Gastrocnemius medialis (tissue), 4 donors: Measurements from ENCODE around the gene FASN. TPM values are rescaled to one million over a fixed set of nuclear protein-coding genes. Genes with fewer than 3 reads are reported as not detected.

Experiments used
- ATAC-seq, 2 donors: fragments of 150-250 bp; one replicate each; pipeline ENCODE4 v1.9.1; 2016
- DNase-seq, 2 donors: peaks; one replicate each; pipeline ENCODE4 v3.0.0-alpha.2; 2019
- H3K27ac ChIP-seq, 4 donors: fragments of 200-600 bp; sonication (generic); 1 replicate in 1 of 4; 2 replicates in 3 of 4; pipeline ENCODE4 v1.5.1; 2016 to 2018; ENCODE audit warnings: mild to moderate bottlenecking in 2 of 4, moderate library complexity in 1 of 4
- H3K27me3 ChIP-seq, 3 donors: fragments of 200-600 bp; sonication (generic) in 2 of 3; 1 replicate in 1 of 3; 2 replicates in 2 of 3; pipeline versions ENCODE4 v1.5.1 to v1.6.0; 2016 to 2019; ENCODE audit warnings: mild to moderate bottlenecking in 1 of 3, moderate library complexity in 1 of 3
- H3K36me3 ChIP-seq, 2 donors: fragments of 200-600 bp; sonication (generic) in 1 of 2; one replicate each; pipeline ENCODE4 v1.5.1; 2017 to 2018
- H3K4me1 ChIP-seq, 2 donors: fragments of 200-600 bp; sonication (generic) in 1 of 2; one replicate each; pipeline ENCODE4 v1.5.1; 2016 to 2017; ENCODE audit warnings: mild to moderate bottlenecking in 2 of 2
- H3K4me3 ChIP-seq, 4 donors: fragments of 200-600 bp; sonication (generic) in 3 of 4; 1 replicate in 1 of 4; 2 replicates in 3 of 4; pipeline ENCODE4 v1.5.1; 2016 to 2019; ENCODE audit warnings: mild to moderate bottlenecking in 2 of 4
- H3K9me3 ChIP-seq, 3 donors: fragments of 200-600 bp; sonication (generic) in 2 of 3; 1 replicate in 1 of 3; 2 replicates in 2 of 3; pipeline ENCODE4 v1.5.1; 2016 to 2019
- CTCF ChIP-seq, 5 experiments: fragments of 450-650 bp in 3 of 5; fragments of 200-600 bp in 2 of 5; sonication (generic) in 2 of 5; IDR thresholded peaks in 4 of 5; conservative IDR thresholded peaks in 1 of 5; 1 replicate in 4 of 5; 2 replicates in 1 of 5; pipeline ENCODE4 v1.5.1; 2016 to 2019; ENCODE audit warnings: antibody characterized with exemption in 5 of 5, mild to moderate bottlenecking in 3 of 5, moderate library complexity in 3 of 5
- POLR2A ChIP-seq, 2 donors: fragments of 450-650 bp; IDR thresholded peaks; one replicate each; pipeline ENCODE4 v1.6.1; 2017; ENCODE audit warnings: antibody characterized with exemption in 2 of 2, mild to moderate bottlenecking in 2 of 2, moderate library complexity in 2 of 2
- in situ Hi-C, 4 donors: fragments of 200-750 bp; cut with MboI; loops; one replicate each; pipeline versions ENCODE4 v1.15.0 to v1.8.0; 2017; ENCODE audit warnings: low sequenced_read_pairs in 4 of 4
- intact Hi-C: fragments of 100-400 bp; cut with DNase I; formaldehyde crosslinking; loops from one replicate; pipeline ENCODE4 v1.15.1; 2023; ENCODE audit warnings: low total_unique reads
- total RNA-seq, 4 donors: library from RNA; depleted of rRNA; stranded (reverse); fragments of >200 nt; gene quantifications; one replicate each; pipeline versions ENCODE4 v1.1.0 to v1.2.3, GENCODE V29; 2016

The FASN gene
- total RNA-seq, 4 donors from 2014 or later: 16.3 to 34.5 (median 26.3) TPM

DNA sequence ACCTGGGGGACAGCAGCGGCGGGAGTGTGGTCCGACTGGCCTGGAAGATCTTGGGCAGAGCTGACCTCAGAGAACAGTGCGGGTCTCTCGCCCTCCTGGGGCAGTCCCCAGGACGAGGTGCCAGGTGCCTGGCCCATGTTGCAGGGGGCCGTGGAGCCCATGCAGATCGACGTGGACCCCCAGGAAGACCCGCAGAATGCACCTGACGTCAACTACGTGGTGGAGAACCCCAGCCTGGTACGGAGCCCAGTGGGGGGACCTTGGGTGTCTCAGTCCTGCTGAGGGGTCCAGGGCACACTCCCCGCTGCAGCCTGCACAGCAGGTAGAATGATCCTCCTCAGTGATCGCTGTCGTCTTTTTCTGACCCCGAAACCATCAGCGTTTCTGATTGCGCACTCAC lies 44.9 kb downstream of the FASN start:
- in situ Hi-C loops: no loop called here
- no peak overlapping the region for H3K27ac ChIP-seq
- ATAC-seq (no peak), DNase-seq (no peak)
- peaks cover 22 to 29% of the 10 kb centered on the region in 2 donors for H3K4me1 ChIP-seq
- H3K4me3 ChIP-seq: peak overlapping the region; percentile 64 to 74 (median 70)
- H3K27me3 ChIP-seq: no peaks in the 10 kb centered on the region
- no peak for TF ChIP-seq CTCF (IDR thresholded peaks at IDR 0.05 in 4 of 5, conservative IDR thresholded peaks at IDR 0.05 in 1 of 5)
- TF ChIP-seq POLR2A (IDR thresholded peaks at IDR 0.05): no peak
- intact Hi-C loops: loop anchor here (5.0 kb wide), 1 partner anchor 44 kb away; the partner anchor contains the start of gene FASN
- peaks cover 0 to 67% of the 10 kb centered on the region in 2 donors for H3K36me3 ChIP-seq
- no peaks in the 10 kb centered on the region for H3K9me3 ChIP-seq

DNA sequence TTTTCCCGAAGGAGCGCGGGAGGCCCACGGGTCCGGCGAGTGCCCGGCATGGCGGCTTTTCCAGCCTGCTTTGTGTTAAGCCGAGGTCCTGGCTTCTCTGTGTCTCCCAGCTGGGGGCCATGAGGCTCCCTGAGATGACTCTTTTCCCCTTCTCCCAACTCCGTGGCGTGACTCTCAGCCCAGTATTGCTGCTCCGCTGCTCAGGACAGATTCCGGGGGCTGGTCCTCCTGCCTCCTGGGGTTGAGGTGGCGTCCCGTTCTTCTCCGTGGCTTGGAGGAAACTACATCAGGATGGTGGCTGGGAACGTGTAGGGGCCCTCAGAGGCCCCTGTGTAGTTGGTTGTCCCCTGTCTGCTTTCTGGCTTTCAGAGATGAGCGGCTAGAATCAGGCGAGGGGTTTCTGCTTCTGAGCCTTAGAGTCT lies 45.4 kb downstream of the FASN start:
- ATAC-seq (no peak), DNase-seq (no peak)
- intact Hi-C loops (loop anchor here (5.0 kb wide), 1 partner anchor 45 kb away; the partner anchor contains the start of gene FASN), in situ Hi-C loops (no loop called here)
- peak overlapping the region; percentile 64 to 74 (median 70) for H3K4me3 ChIP-seq
- peaks cover 22 to 29% of the 10 kb centered on the region in 2 donors for H3K4me1 ChIP-seq
- TF ChIP-seq CTCF (IDR thresholded peaks at IDR 0.05 in 4 of 5, conservative IDR thresholded peaks at IDR 0.05 in 1 of 5): no peak
- TF ChIP-seq POLR2A (IDR thresholded peaks at IDR 0.05): no peak
- H3K9me3 ChIP-seq: no peaks in the 10 kb centered on the region
- no peaks in the 10 kb centered on the region for H3K27me3 ChIP-seq
- H3K27ac ChIP-seq: peak overlapping the region in 3 of 4 donors; percentile 60 to 72 (median 69)
- H3K36me3 ChIP-seq: peaks cover 0 to 67% of the 10 kb centered on the region in 2 donors

- in situ Hi-C loops: no loop called here
- peak; percentile 46 to 68 for DNase-seq
- H3K36me3 ChIP-seq: peaks cover 0 to 68% of the 10 kb centered on the region in 2 donors
These were observed 46.0 kb downstream of the FASN start, which contains the start of the genes GPS1 and RFNG for GRCh38 chr17:82051776-82052637. GPS1 (plus strand) TSS chr17:82051898; CDS start chr17:82051932, 34 bp downstream. RFNG (minus strand) TSS chr17:82051811; CDS start chr17:82051766, 45 bp downstream.

More at GRCh38 chr17:82051776-82052637, 46.0 kb downstream of the FASN start, which contains the start of the genes GPS1 and RFNG:
- TF ChIP-seq POLR2A (IDR thresholded peaks at IDR 0.05) (peak; percentile 29 to 51), CTCF (IDR thresholded peaks at IDR 0.05 in 4 of 5, conservative IDR thresholded peaks at IDR 0.05 in 1 of 5) (no peak)
- Histone ChIP-seq H3K4me3 (peak within 1 kb of the TSS; percentile 66 to 87 (median 74)), H3K4me1 (peaks cover 22 to 29% of the 10 kb centered on the region in 2 donors), H3K9me3 (no peaks in the 10 kb centered on the region), H3K27me3 (no peaks in the 10 kb centered on the region), H3K27ac (peak within 1 kb of the TSS; percentile 43 to 72 (median 64))
- ATAC-seq: peak; percentile 76 to 85
- intact Hi-C loops: loop anchor here (5.0 kb wide), 1 partner anchor 45 kb away; the partner anchor contains the start of gene FASN
